Right lung (tissue), 5 donors: ENCODE measurements around the gene SLC4A4. TPM values are rescaled to one million over a fixed set of nuclear protein-coding genes. Genes with fewer than 3 reads are reported as not detected.
"Not testable (repeated sequence)": the region's sequence is repeated elsewhere in the genome, so short reads cannot be mapped to it uniquely, and the experiment has no call there.

ENCODE experiments used
- DNase-seq, 2 donors: peaks; one replicate each; pipeline ENCODE4 v3.0.0-alpha.2; 2013
- polyA plus RNA-seq, 5 donors: library from polyadenylated mRNA; unstranded; fragments of 120-200 nt; gene quantifications; one replicate each; pipeline versions ENCODE4 v1.2.1 to v1.2.3, GENCODE V29; 2013; ENCODE audit warnings: inconsistent platforms in 1 of 5, low replicate concordance in 1 of 5; ENCODE audit not compliant: insufficient read length in 5 of 5, insufficient read depth in 1 of 5

Gene SLC4A4
- polyA plus RNA-seq, 5 donors = 28.9 to 49.2 (median 45.7) TPM

- DNase-seq = no peak
Measured at GRCh38 chr4:71406459-71406963, 67.7 kb downstream of the SLC4A4 start.

DNA sequence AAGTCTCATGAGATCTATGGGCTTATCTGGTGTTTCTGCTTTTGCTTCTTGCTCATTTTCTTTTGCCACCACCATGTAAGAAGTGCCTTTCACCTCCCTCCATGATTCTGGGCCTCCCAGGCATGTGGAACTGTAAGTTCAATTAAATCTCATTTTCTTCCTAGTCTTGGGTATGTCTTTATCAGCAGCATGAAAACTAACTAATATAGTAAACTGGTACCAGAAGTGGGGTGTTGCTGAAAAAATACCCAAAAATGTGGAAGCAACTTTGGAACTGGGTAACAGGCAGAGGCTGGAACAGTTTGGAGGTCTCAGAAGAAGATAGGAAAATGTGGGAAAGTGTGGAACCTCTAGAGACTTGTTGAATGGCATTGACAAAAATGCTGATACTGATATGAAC is 70.1 kb downstream of the SLC4A4 start:
- DNase-seq = not testable (repeated sequence)

GRCh38 chr4:71411981-71412380 is 73.2 kb downstream of the SLC4A4 start:
- no peak for DNase-seq

DNA sequence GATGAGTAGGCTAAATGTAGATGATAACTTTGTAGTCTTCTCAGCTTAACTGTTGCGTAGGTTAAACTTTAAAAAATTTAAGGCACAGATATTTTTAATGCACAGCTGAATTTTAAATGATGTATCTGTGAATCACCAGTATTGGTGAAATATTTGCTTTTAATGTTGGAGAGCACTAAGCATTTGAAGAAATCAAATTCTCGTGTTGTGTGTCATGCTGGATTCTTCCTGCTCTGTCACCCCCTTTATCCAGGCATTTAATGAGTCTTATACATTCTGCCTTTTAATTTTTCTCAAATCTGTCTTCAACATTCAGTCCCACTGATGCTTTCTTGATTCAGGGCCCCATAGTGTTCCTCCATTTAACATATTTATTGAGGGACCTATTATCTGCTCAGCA is 76.7 kb downstream of the SLC4A4 start:
- DNase-seq = no peak

DNA sequence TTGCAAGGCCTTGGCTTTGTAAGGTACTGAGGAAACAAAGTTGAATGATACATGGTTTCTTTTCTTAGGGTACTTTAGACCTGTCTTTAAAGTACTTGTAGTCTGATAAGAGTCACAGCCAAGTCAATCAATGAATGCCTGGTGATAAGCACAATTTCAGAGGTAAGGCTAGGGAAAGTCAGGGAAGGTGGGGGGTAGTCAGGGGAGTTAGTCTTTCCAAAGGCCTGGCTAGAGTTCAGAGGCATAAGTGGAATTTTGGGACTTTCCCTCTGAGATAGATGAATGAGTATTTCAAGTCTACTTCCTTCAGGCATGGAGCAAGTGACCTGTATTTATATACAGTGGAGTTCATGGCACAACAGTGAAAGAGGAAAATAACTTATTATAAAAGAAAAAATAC is 78.3 kb downstream of the SLC4A4 start:
- DNase-seq = peak in 1 of 2 donors; percentile 10

DNA sequence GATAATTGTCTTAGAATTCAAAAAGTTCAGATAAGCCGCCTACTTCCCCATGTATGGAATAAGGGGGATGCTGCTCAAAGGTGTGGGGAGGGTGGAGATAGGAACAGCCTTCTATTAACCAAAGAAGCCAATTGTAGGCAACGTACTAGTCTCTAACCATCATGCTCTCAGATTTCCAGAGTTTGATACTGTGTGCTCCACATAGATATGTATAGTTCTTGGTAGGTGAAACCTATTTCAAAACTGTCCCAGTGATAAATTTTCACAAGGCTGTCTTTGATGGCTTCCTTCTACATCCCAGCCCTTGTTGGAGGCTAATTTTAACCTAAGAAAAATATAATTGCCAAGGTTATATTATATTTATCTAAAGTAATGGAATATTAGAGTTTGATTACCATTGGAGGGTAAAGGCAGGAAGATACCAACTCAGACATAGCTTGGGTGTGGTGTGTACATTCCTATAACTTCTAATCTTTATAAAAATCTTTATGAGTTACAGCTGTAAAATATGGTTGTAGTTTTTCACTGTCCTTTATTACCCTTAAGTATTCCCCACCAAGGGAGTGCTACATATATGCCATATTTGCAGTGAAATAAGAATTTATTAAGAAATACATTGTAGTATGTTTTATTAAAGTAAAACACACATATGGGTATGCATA is 87.7 kb downstream of the SLC4A4 start:
- DNase-seq = no peak

DNA sequence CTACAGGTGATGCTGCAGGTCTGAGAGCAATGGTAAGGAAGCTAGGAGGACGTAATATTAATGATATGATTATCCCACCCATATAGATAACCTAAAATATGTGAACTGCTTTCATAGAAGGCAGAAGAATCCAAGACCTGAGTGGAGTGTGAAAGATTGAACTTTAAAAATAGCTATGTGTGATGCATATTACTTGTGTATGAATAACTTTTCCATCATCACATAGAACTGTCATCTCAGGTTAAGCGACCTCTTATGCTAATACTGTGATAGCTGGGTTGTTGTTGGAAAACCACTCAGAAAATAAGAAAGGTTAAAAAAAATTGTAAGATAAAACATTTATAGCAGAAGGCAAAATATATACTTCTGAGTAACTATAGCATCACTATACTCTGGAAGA is 90.3 kb downstream of the SLC4A4 start:
- DNase-seq = no peak

DNA sequence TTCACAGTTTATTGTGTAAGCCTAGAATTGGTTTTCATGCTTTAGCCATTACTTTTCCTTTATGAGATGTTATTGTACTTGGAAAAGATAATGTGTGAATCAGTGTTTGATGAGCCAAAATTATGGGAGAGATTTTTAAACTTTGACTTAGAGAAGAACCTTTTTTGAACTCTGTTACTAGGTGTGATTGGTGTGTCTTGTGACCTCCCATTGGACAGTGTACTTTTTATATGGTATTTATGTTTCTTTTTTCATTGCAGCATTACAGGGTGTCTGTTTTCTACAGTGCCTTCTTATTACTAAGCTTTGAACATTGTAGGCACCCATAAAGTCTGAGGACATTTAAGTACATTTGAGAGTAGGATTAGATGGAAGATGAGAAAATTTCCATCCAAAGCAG is 91.1 kb downstream of the SLC4A4 start:
- DNase-seq = no peak

GRCh38 chr4:71430609-71431008 is 91.8 kb downstream of the SLC4A4 start:
- DNase-seq = no peak

DNA sequence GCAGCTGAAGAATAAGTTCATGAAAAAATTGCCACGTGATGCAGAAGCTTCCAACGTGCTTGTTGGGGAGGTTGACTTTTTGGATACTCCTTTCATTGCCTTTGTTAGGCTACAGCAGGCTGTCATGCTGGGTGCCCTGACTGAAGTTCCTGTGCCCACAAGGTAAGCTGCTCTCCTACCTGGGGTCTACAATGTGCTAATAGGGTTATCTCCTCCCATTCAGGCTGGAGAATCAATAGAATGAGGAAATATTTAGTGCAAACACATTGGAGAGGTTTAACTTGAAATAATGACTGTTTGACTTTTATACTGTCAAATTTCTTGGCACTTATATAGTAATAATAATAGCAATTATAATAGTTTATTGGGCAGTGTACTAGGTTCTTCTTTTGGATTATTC is 101.8 kb downstream of the SLC4A4 start:
- DNase-seq = no peak

DNA sequence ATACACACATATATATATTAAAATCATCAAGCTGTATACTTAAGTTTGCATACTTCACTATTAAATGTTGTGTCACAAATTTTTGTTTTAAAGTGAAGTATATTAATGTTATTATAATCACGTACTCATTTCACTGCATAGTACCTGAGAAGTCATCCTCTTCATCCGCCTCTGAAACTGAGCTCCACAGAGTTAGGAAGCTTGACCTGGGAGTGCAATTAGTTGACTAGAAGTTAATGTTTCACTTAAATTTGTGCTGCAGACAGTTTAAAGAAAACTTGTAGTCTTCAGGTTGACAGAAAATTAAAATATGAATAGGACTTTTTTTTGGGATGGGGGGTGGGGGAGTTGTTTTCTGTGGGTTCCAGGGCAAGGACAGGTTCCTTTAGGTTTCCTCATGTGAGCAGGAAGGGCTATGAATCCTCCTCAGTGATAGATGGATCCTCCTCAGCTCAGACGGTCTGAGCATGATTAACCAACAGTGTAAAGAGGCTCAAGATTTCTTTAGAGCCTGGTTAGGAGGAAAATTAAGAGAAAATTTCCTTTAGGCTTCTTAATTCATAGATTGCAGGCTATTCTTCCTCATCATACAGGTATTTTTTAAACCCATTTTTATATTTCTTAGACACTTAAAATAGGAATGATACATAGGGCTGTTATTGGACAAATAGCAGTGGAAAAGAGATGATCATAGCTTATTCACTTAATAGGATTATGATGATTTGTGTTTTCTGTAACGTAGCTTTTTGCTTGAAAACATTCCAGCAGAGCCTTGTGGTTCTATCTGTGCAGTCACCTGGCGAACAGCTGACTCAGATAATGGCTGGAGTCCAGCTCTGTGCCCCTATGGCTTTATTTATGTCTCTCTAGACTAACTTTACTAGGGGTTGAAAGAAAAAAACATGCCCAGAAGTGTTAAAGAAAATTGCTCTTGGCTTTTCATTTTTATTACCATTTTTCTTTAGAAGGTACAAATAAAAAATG is 102.7 kb downstream of the SLC4A4 start:
- DNase-seq = no peak

DNA sequence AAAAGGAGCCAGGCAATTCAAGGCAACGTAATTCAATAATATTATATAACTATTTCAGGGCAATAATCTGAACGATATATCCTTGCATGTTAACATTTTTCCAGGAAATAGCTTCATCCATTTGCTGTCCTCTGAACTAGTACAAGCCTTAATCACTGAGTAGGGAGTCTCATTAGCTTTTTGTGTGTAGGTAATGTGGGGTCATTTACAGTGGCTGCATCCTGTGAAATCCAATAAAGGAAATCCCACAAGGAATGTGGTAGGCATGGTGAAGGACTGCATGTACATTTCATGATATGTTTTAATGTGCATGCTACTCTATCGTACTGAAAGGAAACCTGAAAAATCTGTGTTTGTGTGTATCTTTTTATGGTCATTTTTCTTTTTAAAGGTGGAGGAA is 103.5 kb downstream of the SLC4A4 start:
- no peak for DNase-seq

DNA sequence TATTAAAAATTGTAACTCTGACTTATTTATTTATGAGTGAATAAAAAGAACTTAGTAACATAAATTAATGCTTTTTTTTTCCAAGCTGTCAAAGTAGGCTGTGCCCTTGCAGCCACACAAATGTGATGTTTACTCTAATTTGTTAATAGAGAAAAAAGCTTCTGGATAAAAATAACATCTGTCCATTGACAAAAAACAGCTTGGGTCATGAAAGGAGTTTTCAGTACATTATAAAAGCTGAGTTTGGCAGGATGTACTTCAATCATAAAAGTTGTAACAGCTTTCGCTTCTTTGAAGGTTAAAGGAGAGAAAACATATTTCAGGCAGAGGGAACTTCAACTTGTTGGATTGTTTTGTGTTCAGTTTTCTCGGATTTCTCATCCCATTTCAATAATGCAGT is 105.6 kb downstream of the SLC4A4 start:
- DNase-seq = peak; percentile 62 to 72

- DNase-seq = no peak
Measured at GRCh38 chr4:71445811-71446210, 107.0 kb downstream of the SLC4A4 start.

- DNase-seq = no peak
Measured at GRCh38 chr4:71446479-71447081, 107.8 kb downstream of the SLC4A4 start.

DNA sequence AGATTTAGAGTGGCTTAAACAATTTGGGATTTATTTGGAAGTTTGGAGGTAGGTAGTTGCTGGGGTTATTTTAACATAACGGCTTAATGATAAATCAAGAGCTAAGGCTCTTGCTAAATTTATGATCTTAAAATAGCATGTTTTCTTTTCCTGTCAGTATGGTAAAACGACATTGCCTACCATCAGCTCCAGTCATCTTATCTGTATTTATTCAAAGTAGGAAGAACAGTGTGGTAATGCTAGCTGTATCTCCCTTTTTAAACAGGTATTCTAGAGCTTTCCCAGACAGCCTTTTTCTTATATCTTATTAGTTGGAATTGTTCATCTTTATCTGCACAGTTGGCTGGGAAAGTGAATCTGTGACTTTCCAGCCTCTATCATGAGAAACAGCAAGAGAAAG is 110.2 kb downstream of the SLC4A4 start:
- no peak for DNase-seq

DNA sequence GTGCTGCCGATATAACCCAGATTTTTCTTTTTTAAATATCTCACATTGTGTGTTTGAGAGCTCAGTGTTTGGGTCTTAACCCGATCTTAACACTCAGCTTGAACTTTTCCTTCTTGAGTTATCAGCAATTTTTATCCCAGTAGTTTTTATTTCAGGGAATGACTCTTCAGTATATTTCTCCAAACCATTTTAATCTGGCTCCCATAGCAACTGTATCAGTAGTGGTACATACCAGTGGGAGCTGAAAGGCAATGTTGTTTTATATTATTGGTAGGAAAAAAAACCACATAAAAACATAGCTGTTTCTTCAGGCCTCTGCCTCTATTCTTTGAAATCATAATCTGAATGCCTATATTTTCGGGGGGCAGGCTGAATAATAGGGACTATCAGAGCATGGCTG is 111.1 kb downstream of the SLC4A4 start:
- no peak for DNase-seq

- DNase-seq = no peak
Measured at GRCh38 chr4:71453531-71453930, 114.7 kb downstream of the SLC4A4 start.

GRCh38 chr4:71456841-71457240 is 118.0 kb downstream of the SLC4A4 start:
- DNase-seq = no peak

GRCh38 chr4:71460371-71460770 is 121.6 kb downstream of the SLC4A4 start:
- no peak for DNase-seq

DNA sequence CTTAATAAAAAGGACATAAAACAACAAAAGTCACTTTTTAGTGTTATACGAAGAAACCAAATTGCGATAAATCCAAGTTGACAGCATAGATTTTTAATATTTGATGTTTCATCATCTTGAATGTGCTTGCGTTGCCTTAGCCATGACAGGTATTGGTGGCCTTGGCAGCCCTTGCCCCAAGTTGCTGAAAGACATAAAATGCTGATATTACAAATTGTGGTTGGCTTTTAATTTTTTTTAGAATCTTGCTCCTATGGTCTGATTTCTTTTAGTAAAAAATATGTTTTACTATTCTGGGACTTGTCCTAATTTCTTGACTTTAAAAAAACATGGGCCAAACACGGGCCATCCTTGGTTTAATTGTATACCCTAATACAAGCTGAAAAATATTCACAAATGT is 122.6 kb downstream of the SLC4A4 start:
- DNase-seq = no peak

GRCh38 chr4:71466775-71467174 is 128.0 kb downstream of the SLC4A4 start:
- DNase-seq = no peak
